Raji (cell line): ENCODE measurements around the gene TERF2IP.

Experiments
- POLR2A ChIP-seq: IDR thresholded peaks from 2 replicates; pipeline ENCODE4 v1.6.1; 2011; ENCODE audit warnings: low read depth, low read length, control low read depth; ENCODE audit not compliant: insufficient read depth

The TERF2IP gene

DNA sequence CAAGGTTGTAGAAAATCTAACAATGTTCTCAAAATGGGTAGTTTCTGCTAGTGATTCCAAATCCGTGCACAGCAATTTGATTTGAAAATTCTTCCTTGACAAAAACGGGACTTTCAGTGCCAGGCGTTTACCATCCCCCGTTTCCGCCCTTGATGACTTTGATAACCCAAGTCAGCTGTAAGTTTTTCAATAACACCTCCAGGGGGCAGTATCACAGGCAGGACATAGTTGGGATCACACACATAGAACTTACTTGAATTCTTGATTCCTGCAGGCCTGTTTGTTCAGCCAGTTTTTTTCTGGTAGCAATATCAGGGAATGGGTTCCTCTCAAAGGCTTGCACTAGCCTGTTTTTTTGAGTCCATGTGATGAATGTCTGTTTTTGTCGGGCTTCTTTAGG lies 48.1 kb downstream of the TERF2IP start:
- no peak for TF ChIP-seq POLR2A

DNA sequence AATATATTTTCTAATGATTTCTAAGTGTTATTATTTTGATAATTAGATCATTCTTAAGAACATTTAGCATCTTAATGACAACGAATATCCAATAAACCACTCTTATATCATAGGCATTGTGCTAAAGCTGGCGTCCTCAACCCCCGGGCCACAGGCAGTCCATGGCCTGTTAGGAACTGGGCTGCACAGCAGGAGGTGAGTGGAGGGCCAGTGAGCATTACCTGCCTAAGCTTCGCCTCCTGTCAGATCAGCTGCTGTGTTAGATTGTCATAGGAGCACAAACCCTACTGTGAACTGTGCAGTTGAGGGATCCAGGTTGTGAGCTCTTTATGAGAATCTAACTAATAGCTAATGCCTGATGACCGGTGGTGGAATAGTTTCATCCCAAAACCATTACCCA lies 50.0 kb downstream of the TERF2IP start:
- no peak for TF ChIP-seq POLR2A

DNA sequence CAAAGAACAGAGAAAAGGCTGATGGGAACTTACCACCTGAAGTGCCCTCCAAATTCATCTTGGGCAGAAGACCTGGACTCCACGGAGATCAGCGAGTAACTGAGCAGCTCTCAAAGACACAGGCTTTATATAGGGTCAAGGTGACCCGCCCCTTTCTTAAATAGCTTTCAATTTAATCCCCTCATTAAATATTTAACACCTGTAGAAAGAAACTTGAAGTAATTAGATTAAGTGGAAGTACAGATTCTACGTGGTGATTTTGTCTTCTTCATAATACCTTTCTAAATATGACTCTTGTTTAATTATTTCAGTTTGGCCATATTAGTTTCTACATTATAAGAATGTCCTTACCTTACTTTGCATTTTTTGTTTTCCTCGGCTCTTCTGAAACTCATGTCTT lies 53.8 kb downstream of the TERF2IP start, which contains the start of gene DUXB:
DUXB (minus strand) TSS at position 101 of the 400 bp plus-strand sequence; CDS start at position 58, 43 bp downstream.
- TF ChIP-seq POLR2A: no peak

DNA sequence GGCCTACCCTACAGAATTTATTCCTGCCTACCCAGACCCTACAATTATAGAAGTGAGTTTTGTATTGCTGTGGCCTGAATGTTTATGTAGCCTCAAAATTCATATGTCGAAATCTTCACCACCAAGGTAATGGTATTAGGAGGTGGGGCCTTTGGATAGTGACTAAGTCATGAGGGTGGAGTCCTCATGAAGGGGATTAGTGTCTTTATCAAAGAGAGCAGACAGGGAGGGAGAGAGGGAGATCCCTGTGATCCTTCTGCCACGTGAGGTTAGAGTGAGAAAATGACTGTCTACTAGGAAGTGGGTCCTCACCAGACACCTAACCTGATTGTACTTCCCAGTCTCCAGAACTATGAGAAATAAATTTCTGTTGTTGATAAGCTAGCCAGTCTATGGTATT lies 54.7 kb downstream of the TERF2IP start:
- TF ChIP-seq POLR2A: no peak

DNA sequence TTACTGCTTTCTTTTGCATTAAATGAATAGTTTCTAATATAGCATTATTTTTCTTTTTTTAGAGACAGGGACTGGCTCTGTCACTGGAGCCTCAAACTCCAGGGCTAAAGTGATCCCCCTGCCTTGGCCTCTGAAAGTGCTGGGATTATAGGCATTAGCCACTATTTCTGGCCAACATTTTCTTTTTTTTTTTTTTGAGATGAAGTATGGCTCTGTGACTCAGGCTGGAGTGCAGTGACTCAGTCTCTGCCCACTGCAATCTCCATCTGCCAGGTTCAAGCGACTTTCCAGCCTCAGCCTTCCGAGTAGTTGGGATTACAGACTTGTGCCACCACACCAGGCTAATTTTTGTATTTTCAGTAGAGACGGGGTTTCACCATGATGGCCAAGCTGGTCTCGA lies 55.7 kb downstream of the TERF2IP start:
- TF ChIP-seq POLR2A: no peak
